ENCODE data around the gene KMT2D.

KMT2D gene

GRCh38 chr12:49015196-49015595, 45.4 kb downstream of the KMT2D start:
- no peak for DNase-seq

GRCh38 chr12:49014547-49014946, 46.0 kb downstream of the KMT2D start:
- no peak for DNase-seq

GRCh38 chr12:49013428-49013827, 47.2 kb downstream of the KMT2D start:
- no peak for DNase-seq

- DNase-seq, result no peak
Observed at GRCh38 chr12:49012739-49013138, 47.9 kb downstream of the KMT2D start.
